BLaER1 treated with 17β-estradiol and CSF1 and Interleukin-3, amounts not matched to agents 10 nM and 100 nM (cell line): ENCODE results near the gene ZMYND15.

Experiments used
- H3K27ac ChIP-seq, 11 experiments: shearing (Covaris generic); formaldehyde crosslinking; 2 replicates each; pipeline ENCODE4 v1.8.1; 2022
- H3K27me3 ChIP-seq, 11 experiments: shearing (Covaris generic); formaldehyde crosslinking; 2 replicates each; pipeline ENCODE4 v1.8.1; 2022
- H3K36me3 ChIP-seq, 11 experiments: shearing (Covaris generic); formaldehyde crosslinking; 2 replicates each; pipeline ENCODE4 v1.8.1; 2022
- H3K4me1 ChIP-seq, 10 experiments: shearing (Covaris generic); formaldehyde crosslinking; 2 replicates each; pipeline ENCODE4 v1.8.1; 2022
- H3K4me2 ChIP-seq, 11 experiments: shearing (Covaris generic); formaldehyde crosslinking; 2 replicates each; pipeline ENCODE4 v1.8.1; 2022
- H3K4me3 ChIP-seq, 10 experiments: shearing (Covaris generic); formaldehyde crosslinking; 2 replicates each; pipeline ENCODE4 v1.8.1; 2022
- H3K9ac ChIP-seq, 11 experiments: shearing (Covaris generic); formaldehyde crosslinking; 2 replicates each; pipeline ENCODE4 v1.8.1; 2022
- H3K9me3 ChIP-seq, 11 experiments: shearing (Covaris generic); formaldehyde crosslinking; replicated peaks in 1 of 11; 2 replicates each; pipeline ENCODE4 v1.8.1; 2022
- H4K20me1 ChIP-seq, 11 experiments: shearing (Covaris generic); formaldehyde crosslinking; 2 replicates each; pipeline ENCODE4 v1.8.1; 2022
- Cebpa-rat ChIP-seq, 11 experiments: shearing (Covaris generic); IDR thresholded peaks; 2 replicates each; pipeline ENCODE4 v1.8.1; 2022

ZMYND15 gene

DNA sequence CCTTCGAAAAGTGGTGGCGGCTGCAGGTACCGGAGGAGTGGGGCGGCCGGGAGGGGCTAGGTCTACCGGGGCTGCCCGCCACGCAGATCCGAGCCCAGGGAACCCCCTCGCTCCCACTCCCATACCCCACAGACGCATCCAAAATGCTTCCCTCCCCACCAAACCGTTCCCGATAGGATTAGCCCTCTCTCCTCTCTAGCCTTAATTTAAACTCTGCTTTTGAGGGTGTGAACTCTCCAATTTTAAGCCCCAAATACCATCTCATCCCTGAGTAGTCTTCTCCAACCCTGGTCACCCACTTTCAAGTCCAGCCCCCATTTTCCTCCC is 355 bp downstream of the ZMYND15 start:
- H3K27ac ChIP-seq: peak overlapping the region in 5 of 11 experiments; percentile 50 to 89 (median 79); a peak in 9 of 22 replicates
- peaks cover 35 to 75% (median 52%) of the 10 kb centered on the region in 10 experiments for H3K4me1 ChIP-seq
- peak overlapping the region; percentile 85 to 100 (median 98) for H3K4me2 ChIP-seq
- H3K9ac ChIP-seq: peak overlapping the region; percentile 44 to 96 (median 77); a peak in 21 of 22 replicates
- H3K9me3 ChIP-seq: no peaks in the 10 kb centered on the region
- peak overlapping the region; percentile 62 to 95 (median 72) for H3K4me3 ChIP-seq
- peaks cover 0 to 22% (median 0%) of the 10 kb centered on the region in 11 experiments; a peak in 5 of 22 replicates for H3K36me3 ChIP-seq
- peaks cover 39 to 80% (median 72%) of the 10 kb centered on the region in 11 experiments for H3K27me3 ChIP-seq
- TF ChIP-seq Cebpa-rat (IDR thresholded peaks at IDR 0.05): no peak
- H4K20me1 ChIP-seq: peaks cover 0 to 19% (median 0%) of the 10 kb centered on the region in 11 experiments; a peak in 8 of 22 replicates

DNA sequence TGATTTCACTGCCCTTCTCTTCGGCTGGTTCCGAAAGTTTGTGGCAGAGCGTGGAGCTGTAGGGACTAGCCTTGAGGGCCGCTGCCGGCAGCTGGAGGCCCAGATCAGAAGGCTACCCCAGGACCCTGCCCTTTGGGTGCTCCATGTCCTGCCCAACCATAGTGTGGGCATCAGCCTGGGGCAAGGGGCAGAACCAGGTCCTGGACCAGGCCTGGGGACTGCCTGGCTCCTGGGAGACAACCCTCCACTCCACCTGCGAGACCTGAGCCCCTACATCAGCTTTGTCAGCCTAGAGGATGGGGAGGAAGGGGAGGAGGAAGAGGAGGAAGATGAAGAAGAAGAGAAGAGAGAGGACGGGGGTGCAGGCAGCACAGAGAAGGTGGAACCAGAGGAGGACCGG is 951 bp downstream of the ZMYND15 start:
- H4K20me1 ChIP-seq: peaks cover 0 to 19% (median 0%) of the 10 kb centered on the region in 11 experiments; a peak in 8 of 22 replicates
- peak overlapping the region in 2 of 11 experiments; percentile 92 to 96; a peak in 2 of 22 replicates for H3K9ac ChIP-seq
- no peak for TF ChIP-seq Cebpa-rat (IDR thresholded peaks at IDR 0.05)
- H3K4me1 ChIP-seq: peaks cover 39 to 72% (median 52%) of the 10 kb centered on the region in 10 experiments
- peak overlapping the region in 4 of 11 experiments; percentile 85 to 98 (median 96); a peak in 6 of 22 replicates for H3K4me2 ChIP-seq
- peaks cover 39 to 76% (median 72%) of the 10 kb centered on the region in 11 experiments for H3K27me3 ChIP-seq
- no peaks in the 10 kb centered on the region for H3K9me3 ChIP-seq
- peaks cover 0 to 16% (median 0%) of the 10 kb centered on the region in 11 experiments; a peak in 4 of 22 replicates for H3K36me3 ChIP-seq
- H3K4me3 ChIP-seq: peak overlapping the region in 3 of 10 experiments; percentile 73 to 95 (median 84); a peak in 5 of 20 replicates
- H3K27ac ChIP-seq: 0 out of 22 replicates have a peak overlapping the region, but pooled peaks of 1 of the 11 experiments have one; percentile 89

DNA sequence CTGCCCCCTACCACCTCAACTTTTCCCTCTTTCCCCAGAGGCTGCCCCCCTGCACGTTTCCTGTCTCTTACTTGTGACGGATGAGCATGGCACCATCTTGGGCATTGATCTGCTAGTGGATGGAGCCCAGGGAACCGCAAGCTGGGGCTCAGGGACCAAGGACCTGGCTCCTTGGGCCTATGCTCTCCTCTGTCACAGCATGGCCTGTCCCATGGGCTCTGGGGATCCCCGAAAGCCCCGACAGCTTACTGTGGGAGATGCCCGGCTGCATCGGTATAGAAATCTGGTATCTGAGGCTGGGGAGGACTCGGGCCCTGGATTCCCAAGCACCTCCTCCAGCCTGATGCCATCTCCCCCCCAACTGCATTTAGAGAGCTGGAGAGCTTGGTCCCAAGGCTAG is 1.9 kb downstream of the ZMYND15 start:
- Histone ChIP-seq H3K9ac (no peak overlapping the region), H3K27me3 (peaks cover 39 to 68% (median 63%) of the 10 kb centered on the region in 11 experiments), H3K4me3 (no peak overlapping the region), H3K36me3 (peaks cover 0 to 14% (median 0%) of the 10 kb centered on the region in 11 experiments; a peak in 3 of 22 replicates), H3K27ac (no peak overlapping the region), H4K20me1 (peaks cover 0 to 19% (median 0%) of the 10 kb centered on the region in 11 experiments; a peak in 8 of 22 replicates), H3K4me1 (peaks cover 39 to 68% (median 47%) of the 10 kb centered on the region in 10 experiments), H3K4me2 (peak overlapping the region in 4 of 11 experiments; percentile 18 to 98 (median 80); a peak in 4 of 22 replicates), H3K9me3 (no peaks in the 10 kb centered on the region)
- TF ChIP-seq Cebpa-rat (IDR thresholded peaks at IDR 0.05): no peak

DNA sequence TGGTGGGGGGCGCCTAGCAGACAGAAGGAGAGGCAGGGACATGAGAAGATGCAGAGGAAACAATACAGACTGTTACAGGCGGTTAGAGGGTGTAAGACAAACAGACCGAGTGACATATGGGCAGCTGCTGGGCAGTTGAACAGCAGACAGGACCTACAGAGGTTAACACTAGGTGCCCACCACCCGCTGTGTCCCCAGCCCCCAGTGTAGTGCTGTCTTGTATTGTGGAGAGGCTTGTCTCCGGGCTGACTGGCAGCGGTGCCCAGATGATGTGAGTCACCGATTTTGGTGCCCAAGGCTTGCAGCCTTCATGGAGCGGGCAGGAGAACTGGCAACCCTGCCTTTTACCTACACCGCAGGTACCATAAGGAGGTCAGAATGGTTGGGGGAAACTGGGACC is 2.5 kb downstream of the ZMYND15 start:
- Histone ChIP-seq H3K27me3 (peaks cover 39 to 62% (median 57%) of the 10 kb centered on the region in 11 experiments), H3K4me1 (peaks cover 44 to 68% (median 51%) of the 10 kb centered on the region in 10 experiments), H3K9ac (no peak overlapping the region), H3K36me3 (peaks cover 0 to 9% (median 0%) of the 10 kb centered on the region in 11 experiments; a peak in 3 of 22 replicates), H3K4me3 (no peak overlapping the region), H4K20me1 (peaks cover 0 to 19% (median 0%) of the 10 kb centered on the region in 11 experiments; a peak in 8 of 22 replicates), H3K27ac (no peak overlapping the region; a peak in 1 of 22 replicates), H3K9me3 (no peaks in the 10 kb centered on the region), H3K4me2 (peak overlapping the region in 9 of 11 experiments; percentile 18 to 98 (median 72); a peak in 10 of 22 replicates)
- no peak for TF ChIP-seq Cebpa-rat (IDR thresholded peaks at IDR 0.05)

DNA sequence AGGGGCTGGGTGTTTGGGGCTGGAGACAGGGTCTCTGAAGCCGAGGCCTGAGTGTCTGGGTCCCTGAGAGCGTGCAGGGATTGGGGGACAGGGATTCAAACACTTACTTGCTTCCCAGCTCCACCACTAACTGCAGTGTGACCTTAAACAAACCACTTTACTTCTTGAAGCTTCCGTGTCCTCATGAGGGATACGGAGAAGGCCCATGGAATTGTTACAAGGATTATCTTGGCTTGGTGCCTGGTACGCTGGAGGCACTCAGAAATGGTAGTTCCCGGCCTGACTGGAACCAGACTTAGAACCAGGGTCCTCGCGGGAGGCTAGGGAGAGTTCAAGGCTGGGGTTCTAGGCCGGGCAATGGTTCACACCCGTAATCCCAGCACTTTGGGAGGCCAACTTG is 3.0 kb downstream of the ZMYND15 start:
- Histone ChIP-seq H3K4me3 (no peak overlapping the region), H3K4me1 (peaks cover 49 to 71% (median 55%) of the 10 kb centered on the region in 10 experiments), H3K36me3 (peaks cover 0 to 7% (median 0%) of the 10 kb centered on the region in 11 experiments; a peak in 3 of 22 replicates), H3K9ac (no peak overlapping the region), H3K27ac (no peak overlapping the region; a peak in 1 of 22 replicates), H3K27me3 (peaks cover 39 to 57% (median 52%) of the 10 kb centered on the region in 11 experiments), H4K20me1 (peaks cover 0 to 19% (median 0%) of the 10 kb centered on the region in 11 experiments; a peak in 8 of 22 replicates), H3K9me3 (no peaks in the 10 kb centered on the region), H3K4me2 (peak overlapping the region; percentile 18 to 98 (median 60); a peak in 18 of 22 replicates)
- no peak for TF ChIP-seq Cebpa-rat (IDR thresholded peaks at IDR 0.05)

DNA sequence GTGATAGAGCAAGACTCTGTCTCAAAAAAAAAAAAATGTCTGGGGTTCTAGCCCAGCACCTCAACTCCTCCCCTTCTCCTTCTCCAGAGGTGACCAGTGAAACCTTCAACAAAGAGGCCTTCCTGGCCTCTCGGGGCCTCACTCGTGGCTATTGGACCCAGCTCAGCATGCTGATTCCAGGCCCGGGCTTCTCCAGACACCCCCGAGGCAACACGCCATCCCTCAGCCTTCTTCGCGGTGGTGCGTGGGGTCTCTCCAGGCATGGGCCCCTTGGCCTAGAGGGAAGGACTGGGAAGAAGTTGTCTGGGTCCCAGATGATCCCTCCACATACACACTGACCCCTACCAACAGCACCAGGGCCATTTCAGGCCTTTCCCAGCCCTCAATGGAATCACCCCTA is 3.6 kb downstream of the ZMYND15 start:
- Histone ChIP-seq H3K27ac (no peak overlapping the region), H3K9ac (no peak overlapping the region), H3K4me2 (peak overlapping the region in 10 of 11 experiments; percentile 15 to 76 (median 50); a peak in 15 of 22 replicates), H3K9me3 (no peaks in the 10 kb centered on the region), H3K36me3 (peaks cover 0 to 3% (median 0%) of the 10 kb centered on the region in 11 experiments; a peak in 3 of 22 replicates), H3K4me1 (peaks cover 51 to 70% (median 59%) of the 10 kb centered on the region in 10 experiments), H3K4me3 (no peak overlapping the region), H4K20me1 (peaks cover 0 to 19% (median 0%) of the 10 kb centered on the region in 11 experiments; a peak in 8 of 22 replicates), H3K27me3 (peaks cover 36 to 51% (median 46%) of the 10 kb centered on the region in 11 experiments)
- no peak for TF ChIP-seq Cebpa-rat (IDR thresholded peaks at IDR 0.05)

DNA sequence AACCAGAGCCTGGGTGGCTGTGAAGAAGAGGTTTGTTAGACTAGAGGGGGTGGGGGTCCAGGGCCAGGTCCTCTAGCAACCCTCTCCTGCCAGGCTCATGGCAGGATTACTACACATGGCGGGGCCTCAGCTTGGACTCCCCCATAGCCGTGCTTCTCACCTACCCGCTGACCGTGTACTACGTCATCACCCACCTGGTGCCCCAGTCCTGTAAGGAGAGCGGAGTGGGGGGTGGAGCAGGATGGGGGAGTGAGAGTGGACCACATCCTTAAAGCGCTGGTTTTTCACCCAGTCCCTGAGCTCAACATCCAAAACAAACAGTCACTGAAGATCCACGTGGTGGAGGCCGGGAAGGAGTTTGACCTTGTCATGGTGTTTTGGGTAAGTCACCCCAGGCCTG is 4.3 kb downstream of the ZMYND15 start:
- Histone ChIP-seq H3K27me3 (peaks cover 31 to 44% (median 39%) of the 10 kb centered on the region in 11 experiments), H3K4me1 (peaks cover 53 to 73% (median 59%) of the 10 kb centered on the region in 10 experiments), H3K9me3 (no peaks in the 10 kb centered on the region), H3K27ac (no peak overlapping the region), H3K36me3 (no peaks in the 10 kb centered on the region; a peak in 1 of 22 replicates), H4K20me1 (peaks cover 0 to 17% (median 0%) of the 10 kb centered on the region in 11 experiments; a peak in 8 of 22 replicates), H3K4me3 (no peak overlapping the region), H3K4me2 (peak overlapping the region in 8 of 11 experiments; percentile 18 to 76 (median 56); a peak in 8 of 22 replicates), H3K9ac (no peak overlapping the region)
- TF ChIP-seq Cebpa-rat (IDR thresholded peaks at IDR 0.05): no peak

DNA sequence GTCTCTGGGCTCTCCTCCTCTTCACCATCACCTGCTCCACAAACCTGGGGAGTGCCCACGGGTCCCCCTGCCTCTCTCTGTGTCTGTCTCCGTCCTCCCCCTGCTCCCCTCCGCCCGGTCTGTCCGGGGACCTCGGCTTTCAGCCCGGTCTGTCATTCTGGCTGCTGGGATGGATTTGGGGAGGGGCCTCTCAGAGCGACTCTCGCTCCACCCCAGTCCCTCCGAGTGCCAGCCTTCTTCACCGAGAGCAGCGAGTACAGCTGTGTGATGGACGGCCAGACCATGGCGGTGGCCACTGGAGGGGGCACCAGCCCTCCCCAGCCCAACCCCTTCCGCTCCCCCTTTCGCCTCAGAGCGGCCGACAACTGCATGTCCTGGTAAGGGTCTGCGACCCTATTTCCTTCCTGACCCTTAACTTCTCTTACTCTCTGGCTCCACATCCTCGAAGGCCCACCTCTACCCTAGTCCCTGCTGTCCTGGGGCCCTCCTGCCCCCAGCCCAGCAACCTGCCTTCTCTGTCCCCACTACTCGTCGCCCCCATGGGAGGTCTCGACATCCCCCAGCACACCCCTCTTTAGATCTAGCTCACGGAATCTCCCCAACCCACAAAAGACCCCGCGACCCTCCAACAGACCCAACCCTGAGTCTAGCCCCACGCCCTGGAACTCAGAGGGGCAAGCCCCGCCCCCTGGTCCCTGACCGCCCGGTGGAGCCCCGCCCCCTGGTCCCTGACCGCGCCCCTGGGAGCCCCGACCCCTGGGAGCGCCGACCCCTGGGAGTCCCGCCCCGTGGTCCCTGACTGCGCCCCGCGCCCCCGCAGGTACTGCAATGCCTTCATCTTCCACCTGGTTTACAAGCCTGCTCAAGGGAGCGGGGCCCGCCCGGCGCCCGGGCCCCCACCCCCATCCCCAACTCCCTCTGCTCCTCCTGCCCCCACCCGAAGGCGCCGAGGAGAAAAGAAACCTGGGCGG is 5.7 kb downstream of the ZMYND15 start:
- H3K4me1 ChIP-seq: peaks cover 49 to 82% (median 60%) of the 10 kb centered on the region in 10 experiments

More for the DNA sequence above, 5.7 kb downstream of the ZMYND15 start:
- Histone ChIP-seq H3K36me3 (no peaks in the 10 kb centered on the region; a peak in 1 of 22 replicates), H4K20me1 (peaks cover 0 to 6% (median 0%) of the 10 kb centered on the region in 11 experiments; a peak in 3 of 22 replicates), H3K27ac (no peak overlapping the region; a peak in 1 of 22 replicates), H3K9ac (no peak overlapping the region), H3K4me2 (peak overlapping the region in 4 of 11 experiments; percentile 1 to 32 (median 6); a peak in 5 of 22 replicates), H3K4me3 (no peak overlapping the region), H3K27me3 (peaks cover 17 to 30% (median 26%) of the 10 kb centered on the region in 11 experiments), H3K9me3 (no peaks in the 10 kb centered on the region)
- no peak for TF ChIP-seq Cebpa-rat (IDR thresholded peaks at IDR 0.05)
